ENCODE results near the gene KCNMB2. TPM values are rescaled to one million over a fixed set of nuclear protein-coding genes. Genes with fewer than 3 reads are reported as not detected.

The KCNMB2 gene
- total and polyA plus RNA-seq, 3 donors from 2014 or later: 2.6 TPM; not detected in 2

DNA sequence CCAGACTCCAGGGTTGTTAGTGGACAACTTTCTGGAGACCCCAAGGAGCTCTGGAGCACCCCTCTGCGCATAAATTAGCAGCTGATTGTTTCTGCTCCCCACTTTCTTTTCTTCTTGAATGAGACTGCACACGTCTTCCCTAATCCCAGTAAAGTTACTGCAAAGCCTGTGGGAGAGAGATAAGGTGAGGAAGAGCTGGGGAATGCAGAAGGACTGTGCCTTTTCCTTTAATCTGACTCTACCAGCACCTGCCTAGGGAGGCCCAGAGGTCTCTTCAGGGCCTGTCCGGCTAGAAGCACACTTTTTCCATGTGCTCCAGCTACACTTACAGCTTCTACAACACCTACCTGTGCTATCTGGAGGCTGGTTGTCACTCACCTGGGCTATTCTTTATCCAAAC is 143.8 kb downstream of the KCNMB2 start:
- Histone ChIP-seq H3K27ac (no peak overlapping the region), H3K27me3 (no peaks in the 10 kb centered on the region), H3K4me1 (no peaks in the 10 kb centered on the region), H3K9me3 (no peaks in the 10 kb centered on the region), H3K4me3 (no peak overlapping the region), H3K36me3 (ENCODE audit: low read depth, missing control alignments) (no peaks in the 10 kb centered on the region)
- 53 to 69% methylated on average over 3 of the region's 3 CpGs for WGBS, 2 donors
- intact Hi-C loops (cut with DNase I; ENCODE audit: low total_unique reads): no loop called here
- no peak for TF ChIP-seq CTCF (IDR thresholded peaks at IDR 0.05)
- TF ChIP-seq POLR2A (IDR thresholded peaks at IDR 0.05): no peak
- no peak for DNase-seq

DNA sequence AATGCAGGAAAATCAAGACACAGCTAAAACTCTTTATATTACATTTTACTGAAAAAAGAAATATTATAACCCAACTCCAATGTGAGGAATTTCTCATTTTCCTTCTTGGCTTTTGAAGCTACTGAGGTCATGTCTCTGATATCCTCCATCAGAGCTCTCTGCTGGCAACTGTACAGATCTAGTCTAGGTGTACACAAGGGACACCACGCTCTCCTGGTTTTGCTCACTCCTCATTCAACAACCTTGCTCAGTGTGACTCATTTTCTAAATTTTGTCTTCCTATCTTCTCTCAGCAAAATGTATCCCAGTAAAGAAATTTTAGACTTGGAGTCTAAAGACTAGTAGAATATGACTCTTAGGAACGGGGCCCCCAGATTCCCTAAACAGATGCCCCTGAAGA is 144.3 kb downstream of the KCNMB2 start:
- H3K27ac ChIP-seq: no peak overlapping the region
- DNase-seq: no peak
- 87 to 89% methylated on average over 2 of the region's 2 CpGs for WGBS, 2 donors
- TF ChIP-seq POLR2A (IDR thresholded peaks at IDR 0.05): no peak
- TF ChIP-seq CTCF (IDR thresholded peaks at IDR 0.05): no peak
- no peaks in the 10 kb centered on the region for H3K36me3 ChIP-seq (ENCODE audit: low read depth, missing control alignments)
- no peaks in the 10 kb centered on the region for H3K27me3 ChIP-seq
- intact Hi-C loops (cut with DNase I; ENCODE audit: low total_unique reads): no loop called here
- H3K4me1 ChIP-seq: no peaks in the 10 kb centered on the region
- H3K4me3 ChIP-seq: no peak overlapping the region
- H3K9me3 ChIP-seq: no peaks in the 10 kb centered on the region

DNA sequence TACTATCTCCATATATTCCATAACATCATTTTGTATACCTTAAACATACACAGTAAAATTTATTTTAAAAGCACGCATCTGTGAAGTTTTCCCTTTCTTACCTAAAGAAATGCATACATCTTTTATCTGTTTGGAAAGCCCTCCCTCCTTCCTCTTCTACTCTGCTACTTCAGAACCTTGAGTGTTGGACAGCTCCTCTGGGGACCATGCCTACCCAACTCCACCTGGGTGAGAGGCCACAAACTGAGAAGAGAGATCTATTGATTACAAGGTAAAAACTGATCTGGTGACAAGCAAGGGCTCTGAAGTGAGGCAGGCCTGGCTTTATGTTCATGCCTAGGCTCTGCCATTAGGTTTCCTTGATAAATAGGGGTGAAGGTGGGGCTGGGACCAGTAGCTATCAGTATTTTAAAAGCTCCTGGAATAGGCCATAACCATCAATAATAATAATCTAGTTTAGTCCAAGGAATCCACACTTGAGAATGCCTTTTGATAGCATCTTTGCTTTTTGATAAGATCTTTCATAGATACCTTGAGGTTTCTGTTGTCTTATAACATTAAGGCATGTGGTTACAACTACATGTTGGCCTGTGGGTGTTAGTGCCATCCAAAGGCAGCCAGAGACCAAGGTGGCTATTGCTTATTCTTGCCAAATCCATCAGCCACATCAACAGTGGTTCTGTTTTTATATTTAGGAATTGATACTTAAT is 148.8 kb downstream of the KCNMB2 start:
- DNase-seq: no peak
- intact Hi-C loops (cut with DNase I; ENCODE audit: low total_unique reads): no loop called here
- Histone ChIP-seq H3K27ac (no peak overlapping the region), H3K4me1 (no peaks in the 10 kb centered on the region), H3K4me3 (no peak overlapping the region), H3K9me3 (no peaks in the 10 kb centered on the region), H3K27me3 (no peaks in the 10 kb centered on the region), H3K36me3 (ENCODE audit: low read depth, missing control alignments) (no peaks in the 10 kb centered on the region)
- TF ChIP-seq CTCF (IDR thresholded peaks at IDR 0.05) (no peak), POLR2A (IDR thresholded peaks at IDR 0.05) (no peak)
- WGBS, 2 donors: 74 to 85% methylated on average over 1 of the region's 1 CpG

DNA sequence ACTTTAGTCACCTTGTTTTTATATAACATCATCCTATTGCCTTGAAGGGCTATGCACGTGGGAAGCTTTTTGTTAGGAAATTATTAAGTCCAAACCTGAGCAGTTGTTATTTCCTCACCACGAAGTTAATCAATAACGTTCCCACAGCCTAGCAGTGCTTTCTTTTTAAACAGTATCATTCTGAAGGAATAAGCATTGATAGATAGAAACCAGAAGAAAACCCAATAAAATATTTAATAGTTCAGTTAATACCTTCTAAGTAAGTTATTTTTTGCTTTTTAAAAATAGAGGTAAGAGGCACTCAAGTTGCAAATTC is 149.3 kb downstream of the KCNMB2 start:
- no peaks in the 10 kb centered on the region for H3K27me3 ChIP-seq
- H3K4me3 ChIP-seq: no peak overlapping the region
- no peak overlapping the region for H3K27ac ChIP-seq
- H3K4me1 ChIP-seq: no peaks in the 10 kb centered on the region
- WGBS, 2 donors: 62 to 71% methylated on average over 3 of the region's 3 CpGs
- TF ChIP-seq CTCF (IDR thresholded peaks at IDR 0.05) (no peak), POLR2A (IDR thresholded peaks at IDR 0.05) (no peak)
- H3K9me3 ChIP-seq: no peaks in the 10 kb centered on the region
- no peaks in the 10 kb centered on the region for H3K36me3 ChIP-seq (ENCODE audit: low read depth, missing control alignments)
- intact Hi-C loops (cut with DNase I; ENCODE audit: low total_unique reads): no loop called here
- DNase-seq: no peak

DNA sequence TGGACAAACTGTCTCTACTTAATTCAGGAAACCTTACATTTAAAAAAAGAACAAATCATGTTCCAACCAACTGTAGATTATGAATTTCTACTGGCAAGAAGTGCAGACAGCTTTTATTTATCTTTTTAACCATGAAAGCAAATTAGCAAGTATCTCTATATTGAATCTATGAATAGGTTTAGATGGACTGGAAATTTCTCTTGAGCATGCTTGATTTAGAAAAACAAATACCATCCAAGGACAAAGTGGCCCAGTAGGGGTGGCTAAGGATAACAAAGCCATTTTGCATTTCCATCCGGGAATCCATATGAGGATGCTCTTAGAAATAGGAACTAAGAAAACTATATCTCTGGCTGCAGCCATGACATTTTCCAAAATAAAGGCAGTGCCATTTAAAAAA is 150.6 kb downstream of the KCNMB2 start:
- Histone ChIP-seq H3K27me3 (no peaks in the 10 kb centered on the region), H3K4me3 (no peak overlapping the region), H3K36me3 (ENCODE audit: low read depth, missing control alignments) (no peaks in the 10 kb centered on the region), H3K4me1 (no peaks in the 10 kb centered on the region), H3K9me3 (no peaks in the 10 kb centered on the region), H3K27ac (no peak overlapping the region)
- no peak for DNase-seq
- WGBS, 2 donors: 44 to 50% methylated on average over 1 of the region's 1 CpG
- no peak for TF ChIP-seq POLR2A (IDR thresholded peaks at IDR 0.05)
- no peak for TF ChIP-seq CTCF (IDR thresholded peaks at IDR 0.05)
- intact Hi-C loops (cut with DNase I; ENCODE audit: low total_unique reads): no loop called here
